ENCODE data around the gene SNED1. TPM values are rescaled to one million over a fixed set of nuclear protein-coding genes. Genes with fewer than 3 reads are reported as not detected.

Gene SNED1
- total RNA-seq = 35.0 TPM

DNA sequence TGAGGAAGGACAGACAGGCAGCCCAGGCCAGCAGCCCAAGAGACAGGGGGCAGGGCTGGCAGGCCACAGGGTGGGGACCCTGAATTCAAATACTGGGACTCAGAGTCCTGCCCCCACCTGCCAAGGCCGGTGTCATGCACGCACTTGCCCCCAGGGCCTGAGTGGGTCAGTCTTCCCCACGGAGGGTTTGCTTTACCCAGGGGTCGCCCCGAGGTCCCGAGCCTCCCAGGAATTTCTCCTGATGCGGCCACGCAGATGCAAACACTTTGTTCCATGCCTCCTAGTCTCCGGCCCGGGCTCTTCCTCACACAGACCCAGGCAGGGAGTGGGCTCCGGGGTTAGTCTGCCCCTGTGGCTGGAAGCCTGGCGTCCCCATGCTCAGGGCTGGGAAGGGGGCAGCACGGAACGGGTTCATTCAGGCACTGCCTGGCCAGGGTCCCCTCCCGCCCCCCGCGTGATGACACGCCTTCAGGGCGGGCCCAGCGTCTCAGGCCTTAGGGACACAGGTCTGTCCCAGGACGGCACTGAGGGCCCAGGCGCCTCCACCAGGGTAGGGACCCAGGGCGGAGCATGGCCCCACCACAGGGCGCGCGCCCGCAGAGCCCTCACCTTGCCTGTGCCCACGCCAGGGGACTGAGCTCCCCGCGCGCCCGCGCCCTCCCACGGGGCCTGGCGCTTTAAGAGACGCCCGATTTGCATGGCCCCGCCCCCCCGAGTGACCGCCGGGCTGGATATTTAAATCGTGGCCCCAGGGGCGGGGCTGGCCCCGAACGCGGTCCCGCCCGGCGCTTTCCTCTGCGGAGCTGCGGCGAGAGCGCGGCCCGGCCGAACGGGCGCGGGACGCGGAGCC is at the start of gene SNED1:
SNED1 (plus strand) TSS at position 763 of the 850 bp plus-strand sequence. CDS start 220 bp downstream, outside the sequence.

DNA sequence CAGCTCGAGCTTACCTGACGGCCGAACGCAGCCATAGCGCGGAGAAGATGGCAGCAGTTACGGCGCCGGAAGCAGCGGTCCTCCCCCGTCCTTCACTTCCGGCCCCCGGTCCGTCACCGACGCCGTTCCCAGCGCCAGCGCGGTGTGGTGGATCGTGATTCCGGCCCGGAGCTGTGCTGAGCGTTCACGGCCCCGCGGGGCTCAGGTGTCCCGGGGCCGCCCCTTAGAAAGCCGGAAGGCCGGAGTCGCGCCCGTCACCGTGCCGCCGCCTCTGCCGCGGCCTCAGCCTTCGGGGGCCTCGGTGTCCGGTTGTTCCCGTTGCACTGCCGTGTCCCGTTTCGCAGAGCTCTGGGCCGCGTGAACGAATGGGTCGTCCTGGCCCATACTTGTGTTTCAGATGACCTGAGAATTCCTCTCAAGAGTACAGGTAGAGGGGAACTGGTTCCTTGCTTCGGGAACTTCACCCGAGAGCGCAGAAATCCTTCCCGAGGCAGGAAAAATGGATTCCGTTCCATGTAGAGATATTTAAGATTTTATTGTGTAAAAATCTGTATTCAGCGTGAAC is 103.9 kb downstream of the SNED1 start, which contains the start of gene MTERF4:
MTERF4 (minus strand) TSS at position 49 of the 565 bp plus-strand sequence; CDS start at position 35, 14 bp downstream.

Small RNAs within 50 kb of the gene (small RNA-seq; reads per million reads assigned to genes)
- gene AC005237.2 (ENCODE audit: low replicate concordance) = not detected

Other genes with a start within 250 kb of the SNED1 start
- 10.5 TPM for gene KIF1A, start 178.4 kb upstream of the SNED1 start, total RNA-seq
- not detected for gene AGXT, start 129.8 kb upstream of the SNED1 start, total RNA-seq
- gene MAB21L4, start 102.5 kb upstream of the SNED1 start, total RNA-seq = 0.35 TPM
- 0.18 TPM for gene CROCC2, start 92.3 kb upstream of the SNED1 start, total RNA-seq
- 48.5 TPM for gene MTERF4, start 103.7 kb downstream of the SNED1 start, total RNA-seq
- 12.3 TPM for gene PASK, start 150.9 kb downstream of the SNED1 start, total RNA-seq
- 24.2 TPM for gene PPP1R7, start 151.8 kb downstream of the SNED1 start, total RNA-seq
- gene ANO7, start 190.1 kb downstream of the SNED1 start, total RNA-seq = 1.6 TPM

Measured in metanephros (tissue), 2 donors.